Right atrium auricular region (tissue), 2 donors: Measurements from ENCODE around the gene MYO9A. TPM values are rescaled to one million over a fixed set of nuclear protein-coding genes. Genes with fewer than 3 reads are reported as not detected.
"Not testable (repeated sequence)": the region's sequence is repeated elsewhere in the genome, so short reads cannot be mapped to it uniquely, and the experiment has no call there.

Source experiments
- DNase-seq: peaks from one replicate; pipeline ENCODE4 v3.0.0-alpha.2; 2019; ENCODE audit warnings: low spot score
- H3K27ac ChIP-seq, 2 donors: fragments of 200-600 bp; sonication (generic); 1 replicate in 1 of 2; 2 replicates in 1 of 2; pipeline ENCODE4 v1.5.1; 2016 to 2019
- H3K27me3 ChIP-seq, 2 donors: fragments of 200-600 bp; sonication (generic); one replicate each; pipeline versions ENCODE4 v1.5.1 to v1.6.0; 2017 to 2019
- H3K36me3 ChIP-seq: fragments of 200-600 bp; sonication (generic); one replicate; pipeline ENCODE4 v1.5.1; 2016
- H3K4me1 ChIP-seq, 2 donors: fragments of 200-600 bp; sonication (generic); one replicate each; pipeline versions ENCODE4 v1.5.1 to v1.6.0; 2017 to 2019
- H3K4me3 ChIP-seq, 2 donors: fragments of 200-600 bp; sonication (generic); 1 replicate in 1 of 2; 2 replicates in 1 of 2; pipeline ENCODE4 v1.5.1; 2017 to 2019; ENCODE audit warnings: mild to moderate bottlenecking in 1 of 2, moderate library complexity in 1 of 2
- H3K9me3 ChIP-seq, 2 donors: fragments of 200-600 bp; sonication (generic); one replicate each; pipeline ENCODE4 v1.5.1; 2019
- total RNA-seq, 2 donors: library from RNA; depleted of rRNA; stranded (reverse); fragments of >200 nt; gene quantifications; one replicate each; pipeline ENCODE4 v1.1.0, GENCODE V29; 2016
- TF ChIP-seq, protein P1 (sequence below), 2 donors: fragments of 200-600 bp; sonication (generic); IDR thresholded peaks; one replicate each; pipeline ENCODE4 v1.5.1; 2019; ENCODE audit warnings: antibody characterized with exemption in 2 of 2

The MYO9A gene
- total RNA-seq, 2 donors from 2014 or later = 23.4 to 24.1 TPM

DNA sequence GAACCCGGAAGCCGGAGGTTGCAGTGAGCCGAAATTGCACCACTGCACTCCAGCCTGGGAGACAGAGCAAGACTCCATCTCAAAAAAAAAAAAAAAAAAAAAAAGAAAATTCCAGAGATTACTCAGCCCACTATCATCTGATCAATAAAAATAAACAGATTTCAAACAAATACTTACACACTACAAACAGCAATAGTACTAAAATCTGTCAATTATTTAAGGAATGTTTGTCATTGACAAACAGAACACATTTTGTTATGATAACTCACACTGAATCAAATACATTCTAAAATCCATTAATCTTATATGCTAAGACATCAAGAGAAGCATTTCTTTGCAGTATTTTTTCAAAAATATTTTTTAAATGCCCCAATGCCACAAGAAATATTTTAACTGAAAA, 7.6 kb downstream of the MYO9A start:
- H3K27ac ChIP-seq = no peak overlapping the region
- H3K9me3 ChIP-seq = no peaks in the 10 kb centered on the region
- H3K27me3 ChIP-seq = no peaks in the 10 kb centered on the region
- no peaks in the 10 kb centered on the region for H3K36me3 ChIP-seq
- no peak for DNase-seq
- TF ChIP-seq, protein P1, sequence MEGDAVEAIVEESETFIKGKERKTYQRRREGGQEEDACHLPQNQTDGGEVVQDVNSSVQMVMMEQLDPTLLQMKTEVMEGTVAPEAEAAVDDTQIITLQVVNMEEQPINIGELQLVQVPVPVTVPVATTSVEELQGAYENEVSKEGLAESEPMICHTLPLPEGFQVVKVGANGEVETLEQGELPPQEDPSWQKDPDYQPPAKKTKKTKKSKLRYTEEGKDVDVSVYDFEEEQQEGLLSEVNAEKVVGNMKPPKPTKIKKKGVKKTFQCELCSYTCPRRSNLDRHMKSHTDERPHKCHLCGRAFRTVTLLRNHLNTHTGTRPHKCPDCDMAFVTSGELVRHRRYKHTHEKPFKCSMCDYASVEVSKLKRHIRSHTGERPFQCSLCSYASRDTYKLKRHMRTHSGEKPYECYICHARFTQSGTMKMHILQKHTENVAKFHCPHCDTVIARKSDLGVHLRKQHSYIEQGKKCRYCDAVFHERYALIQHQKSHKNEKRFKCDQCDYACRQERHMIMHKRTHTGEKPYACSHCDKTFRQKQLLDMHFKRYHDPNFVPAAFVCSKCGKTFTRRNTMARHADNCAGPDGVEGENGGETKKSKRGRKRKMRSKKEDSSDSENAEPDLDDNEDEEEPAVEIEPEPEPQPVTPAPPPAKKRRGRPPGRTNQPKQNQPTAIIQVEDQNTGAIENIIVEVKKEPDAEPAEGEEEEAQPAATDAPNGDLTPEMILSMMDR (IDR thresholded peaks at IDR 0.05) = no peak
- H3K4me1 ChIP-seq = peaks cover 0 to 23% of the 10 kb centered on the region in 2 donors
- no peak overlapping the region for H3K4me3 ChIP-seq

- no peak overlapping the region for H3K4me3 ChIP-seq
- H3K36me3 ChIP-seq = no peaks in the 10 kb centered on the region
- TF ChIP-seq, protein P1 (IDR thresholded peaks at IDR 0.05) = no peak
- no peaks in the 10 kb centered on the region for H3K9me3 ChIP-seq
- no peak for DNase-seq
- no peak overlapping the region for H3K27ac ChIP-seq
- peaks cover 0 to 21% of the 10 kb centered on the region in 2 donors for H3K4me1 ChIP-seq
- H3K27me3 ChIP-seq = no peaks in the 10 kb centered on the region
Measured at GRCh38 chr15:72106068-72106467, 11.9 kb downstream of the MYO9A start.

DNA sequence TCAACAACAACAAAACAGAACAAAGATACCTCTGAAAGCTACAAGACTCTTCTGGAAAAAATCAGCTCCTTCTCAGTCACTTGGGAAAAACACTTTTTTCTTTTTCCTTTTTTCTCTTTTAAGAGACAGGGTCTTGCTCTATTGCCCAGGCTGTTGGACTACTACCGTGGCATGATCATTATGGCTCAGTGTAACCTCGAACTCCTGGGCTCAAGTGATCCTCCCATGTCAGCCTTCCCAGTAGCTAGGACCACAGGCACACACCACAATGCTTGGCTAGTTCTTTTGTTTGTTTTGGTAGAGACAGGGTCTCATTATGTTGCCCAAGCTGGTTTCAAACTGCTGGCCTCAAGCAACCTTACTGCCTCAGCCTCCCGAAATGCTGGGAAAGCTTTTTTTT, 12.8 kb downstream of the MYO9A start:
- Histone ChIP-seq H3K4me3 (no peak overlapping the region), H3K27ac (no peak overlapping the region), H3K9me3 (no peaks in the 10 kb centered on the region), H3K27me3 (no peaks in the 10 kb centered on the region), H3K4me1 (peaks cover 0 to 21% of the 10 kb centered on the region in 2 donors), H3K36me3 (no peaks in the 10 kb centered on the region)
- TF ChIP-seq, protein P1 (IDR thresholded peaks at IDR 0.05) = no peak
- DNase-seq = no peak

GRCh38 chr15:72100551-72100950, 17.4 kb downstream of the MYO9A start:
- not testable (repeated sequence) for H3K27me3 ChIP-seq, H3K36me3 ChIP-seq, H3K4me3 ChIP-seq, H3K4me1 ChIP-seq, DNase-seq, H3K9me3 ChIP-seq, H3K27ac ChIP-seq

DNA sequence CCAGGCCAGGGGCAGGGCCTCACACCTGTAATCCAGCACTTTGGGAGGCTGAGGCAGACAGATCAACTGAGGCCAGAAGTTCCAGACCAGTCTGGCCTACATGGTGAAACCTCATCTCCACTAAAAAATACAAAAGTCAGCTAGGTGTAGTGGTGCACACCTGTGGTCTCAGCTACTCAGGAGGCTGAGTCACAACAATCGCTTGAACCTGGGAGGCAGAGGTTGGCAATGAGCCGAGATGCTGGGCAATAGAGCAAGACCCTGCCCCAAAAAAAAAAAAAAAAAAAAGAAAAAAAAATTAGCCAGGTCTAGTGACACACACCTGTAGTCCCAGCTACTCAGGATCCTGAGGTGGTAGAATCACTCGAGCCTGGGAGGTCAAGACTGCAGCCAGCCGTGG, 18.8 kb downstream of the MYO9A start:
- TF ChIP-seq, protein P1 (IDR thresholded peaks at IDR 0.05) = no peak
- Histone ChIP-seq H3K27ac (no peak overlapping the region), H3K4me3 (no peak overlapping the region), H3K36me3 (no peaks in the 10 kb centered on the region), H3K9me3 (no peaks in the 10 kb centered on the region), H3K4me1 (peaks cover 0 to 10% of the 10 kb centered on the region in 2 donors), H3K27me3 (no peaks in the 10 kb centered on the region)
- no peak for DNase-seq

DNA sequence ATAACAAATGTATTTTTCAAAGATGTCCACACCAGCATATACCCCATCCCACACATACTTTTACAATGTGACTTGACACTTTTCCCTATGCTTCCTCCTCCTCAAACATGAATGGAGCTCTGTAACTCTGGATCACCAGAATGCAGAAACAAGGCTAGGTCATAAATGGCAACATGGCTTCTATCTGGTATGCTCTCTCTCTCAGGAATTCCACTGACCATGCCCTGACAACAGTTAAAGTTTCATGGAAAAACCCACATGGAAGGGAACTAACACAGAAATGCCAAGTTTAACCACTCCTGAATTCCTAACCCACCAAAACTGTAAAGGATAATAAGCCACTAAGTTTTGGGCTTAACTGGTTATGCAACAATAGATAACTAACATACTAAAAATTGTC, 19.9 kb downstream of the MYO9A start:
- H3K9me3 ChIP-seq = no peaks in the 10 kb centered on the region
- H3K27me3 ChIP-seq = no peaks in the 10 kb centered on the region
- TF ChIP-seq, protein P1 (IDR thresholded peaks at IDR 0.05) = no peak
- no peak overlapping the region for H3K27ac ChIP-seq
- H3K4me1 ChIP-seq = peaks cover 0 to under 1% of the 10 kb centered on the region in 2 donors
- DNase-seq = no peak
- H3K36me3 ChIP-seq = no peaks in the 10 kb centered on the region
- no peak overlapping the region for H3K4me3 ChIP-seq
